Pancreas (tissue), 10 donors: ENCODE data around the gene VPS18. TPM values are rescaled to one million over a fixed set of nuclear protein-coding genes. Genes with fewer than 3 reads are reported as not detected.

Experiments used
- ATAC-seq, 4 donors: fragments of 200-7000 bp; cut with Tn5 transposase; one replicate each; pipeline versions ENCODE4 v1.8.0 to v1.9.1; 2020; ENCODE audit warnings: mild to moderate bottlenecking in 4 of 4, moderate library complexity in 4 of 4
- DNase-seq, 6 donors: peaks; one replicate each; pipeline ENCODE4 v3.0.0-alpha.2; 2020
- FAIRE-seq: peaks from 2 replicates; lab custom pipeline; 2012; peaks lifted over from hg19 to GRCh38; lab: Jason Lieb, UNC
- H3K27ac ChIP-seq, 4 donors: fragments of 200-600 bp; sonication (generic); 1 replicate in 3 of 4; 2 replicates in 1 of 4; pipeline versions ENCODE4 v1.5.0 to v1.8.0; 2020
- H3K27me3 ChIP-seq, 4 donors: fragments of 200-600 bp; one replicate each; pipeline ENCODE4 v1.8.0; 2021
- H3K36me3 ChIP-seq, 3 donors: fragments of 200-600 bp; sonication (generic) in 1 of 3; one replicate each; pipeline versions ENCODE4 v1.5.0 to v1.8.0; 2020 to 2021
- H3K4me1 ChIP-seq, 3 donors: fragments of 200-600 bp; one replicate each; pipeline ENCODE4 v1.8.0; 2021
- H3K4me3 ChIP-seq, 4 donors: fragments of 200-600 bp; sonication (generic) in 2 of 4; one replicate each; pipeline versions ENCODE4 v1.5.0 to v1.8.0; 2020 to 2021
- H3K9me3 ChIP-seq, 4 donors: fragments of 200-600 bp; one replicate each; pipeline ENCODE4 v1.8.0; 2021
- WGBS, 2 donors: extraction: QIAGEN DNeasy Blood & Tissue Kit; methylation state at CpG; one replicate each; pipeline ENCODE4 v1.1.7; 2013; 5-methylcytosine and 5-hydroxymethylcytosine counted together
- intact Hi-C, 3 donors: fragments of 100-400 bp; cut with DNase I; formaldehyde crosslinking; loops; one replicate each; pipeline versions ENCODE4 v1.11.1 to v1.14.2; 2022
- polyA plus RNA-seq, 2 donors: library from polyadenylated mRNA; stranded (reverse); fragments of 200-250 nt; gene quantifications; one replicate each; pipeline ENCODE4 v1.2.3, GENCODE V29; 2013
- total RNA-seq, 6 donors: library from RNA; stranded (reverse); fragmentation: NEBNext Ultra II Directional in 4 of 6; extraction: Animal tissue kit (Norgen Biotek cat#: 25700) in 4 of 6; gene quantifications; one replicate each; pipeline versions ENCODE4 v1.2.1 to v1.2.4, GENCODE V29; 2021 to 2023
- TF ChIP-seq, protein P1 (sequence below), 4 donors: fragments of 200-600 bp; sonication (generic) in 3 of 4; IDR thresholded peaks; one replicate each; pipeline versions ENCODE4 v1.5.0 to v1.8.0; 2021; ENCODE audit warnings: antibody characterized with exemption in 4 of 4
- donor health status: healthy with polysubstance abuse.
- donor health status: DM: no; HTN: no; CAD: no; lungs with moderate emphysema.
- donor health status: DM: no; HTN: no; CAD: no.
- donor health status: control.
- donor health status: control.
- donor health status: Bipolar disorder and iron deficiency.
- donor health status: DM: yes; HTN: yes; CAD: no.
- donor health status: DM: no; HTN: no; CAD: no.
- donor health status: DM: no; HTN: no; CAD: no.
- donor health status: DM: yes; HTN: yes; CAD: no.

VPS18 gene
- total and polyA plus RNA-seq, 8 donors = 4.4 to 12.5 (median 6.8) TPM

DNA sequence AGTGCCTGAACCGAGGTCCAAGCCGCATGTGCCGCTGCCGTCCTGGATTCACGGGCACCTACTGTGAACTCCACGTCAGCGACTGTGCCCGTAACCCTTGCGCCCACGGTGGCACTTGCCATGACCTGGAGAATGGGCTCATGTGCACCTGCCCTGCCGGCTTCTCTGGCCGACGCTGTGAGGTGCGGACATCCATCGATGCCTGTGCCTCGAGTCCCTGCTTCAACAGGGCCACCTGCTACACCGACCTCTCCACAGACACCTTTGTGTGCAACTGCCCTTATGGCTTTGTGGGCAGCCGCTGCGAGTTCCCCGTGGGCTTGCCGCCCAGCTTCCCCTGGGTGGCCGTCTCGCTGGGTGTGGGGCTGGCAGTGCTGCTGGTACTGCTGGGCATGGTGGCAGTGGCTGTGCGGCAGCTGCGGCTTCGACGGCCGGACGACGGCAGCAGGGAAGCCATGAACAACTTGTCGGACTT is 42.0 kb downstream of the VPS18 start:
- no peak overlapping the region for H3K27ac ChIP-seq
- no peak overlapping the region for H3K4me3 ChIP-seq
- peaks cover 0 to 5% (median 0%) of the 10 kb centered on the region in 3 donors for H3K4me1 ChIP-seq
- TF ChIP-seq, protein P1, sequence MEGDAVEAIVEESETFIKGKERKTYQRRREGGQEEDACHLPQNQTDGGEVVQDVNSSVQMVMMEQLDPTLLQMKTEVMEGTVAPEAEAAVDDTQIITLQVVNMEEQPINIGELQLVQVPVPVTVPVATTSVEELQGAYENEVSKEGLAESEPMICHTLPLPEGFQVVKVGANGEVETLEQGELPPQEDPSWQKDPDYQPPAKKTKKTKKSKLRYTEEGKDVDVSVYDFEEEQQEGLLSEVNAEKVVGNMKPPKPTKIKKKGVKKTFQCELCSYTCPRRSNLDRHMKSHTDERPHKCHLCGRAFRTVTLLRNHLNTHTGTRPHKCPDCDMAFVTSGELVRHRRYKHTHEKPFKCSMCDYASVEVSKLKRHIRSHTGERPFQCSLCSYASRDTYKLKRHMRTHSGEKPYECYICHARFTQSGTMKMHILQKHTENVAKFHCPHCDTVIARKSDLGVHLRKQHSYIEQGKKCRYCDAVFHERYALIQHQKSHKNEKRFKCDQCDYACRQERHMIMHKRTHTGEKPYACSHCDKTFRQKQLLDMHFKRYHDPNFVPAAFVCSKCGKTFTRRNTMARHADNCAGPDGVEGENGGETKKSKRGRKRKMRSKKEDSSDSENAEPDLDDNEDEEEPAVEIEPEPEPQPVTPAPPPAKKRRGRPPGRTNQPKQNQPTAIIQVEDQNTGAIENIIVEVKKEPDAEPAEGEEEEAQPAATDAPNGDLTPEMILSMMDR (IDR thresholded peaks at IDR 0.05) = no peak
- ATAC-seq (no peak), FAIRE-seq (no peak), DNase-seq (peak in 2 of 6 donors; percentile 50 to 54)
- WGBS, 2 donors = 86 to 95% methylated on average over 31 of the region's 31 CpGs
- no peaks in the 10 kb centered on the region for H3K36me3 ChIP-seq
- H3K9me3 ChIP-seq = no peaks in the 10 kb centered on the region
- intact Hi-C loops = no loop called here
- H3K27me3 ChIP-seq = no peaks in the 10 kb centered on the region

DNA sequence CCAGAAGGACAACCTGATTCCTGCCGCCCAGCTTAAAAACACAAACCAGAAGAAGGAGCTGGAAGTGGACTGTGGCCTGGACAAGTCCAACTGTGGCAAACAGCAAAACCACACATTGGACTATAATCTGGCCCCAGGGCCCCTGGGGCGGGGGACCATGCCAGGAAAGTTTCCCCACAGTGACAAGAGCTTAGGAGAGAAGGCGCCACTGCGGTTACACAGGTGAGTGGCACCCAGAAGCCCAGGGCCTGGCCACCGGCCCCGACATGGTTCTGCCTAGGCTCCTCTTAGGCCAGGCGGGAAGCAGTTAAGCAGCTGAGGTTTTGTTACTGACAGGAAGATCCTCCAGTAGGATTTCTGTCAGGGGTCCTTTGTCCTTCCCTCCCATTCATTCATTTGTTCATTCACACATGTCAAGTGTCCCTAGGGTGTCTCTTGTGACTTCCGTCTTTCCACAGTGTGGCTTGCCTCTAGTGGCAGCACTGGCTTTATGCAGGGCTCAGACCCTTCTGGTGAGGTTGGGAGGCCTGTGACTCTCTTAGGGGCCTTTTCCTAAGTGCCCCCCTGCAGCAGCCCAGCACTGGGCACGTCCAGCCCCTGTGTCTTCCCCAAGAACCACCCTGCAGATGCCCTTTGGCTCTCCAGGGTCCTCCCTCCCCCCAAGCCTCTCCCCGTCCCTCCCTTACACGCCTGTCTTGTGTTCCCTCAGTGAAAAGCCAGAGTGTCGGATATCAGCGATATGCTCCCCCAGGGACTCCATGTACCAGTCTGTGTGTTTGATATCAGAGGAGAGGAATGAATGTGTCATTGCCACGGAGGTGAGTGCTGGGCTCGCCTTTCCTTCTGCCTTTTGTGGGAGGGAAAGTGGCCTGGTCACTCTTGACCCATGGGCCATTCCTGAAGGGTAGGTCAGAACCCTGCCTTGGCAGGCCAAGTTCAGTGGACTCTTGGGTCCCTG is 42.7 kb downstream of the VPS18 start:
- Histone ChIP-seq H3K4me3 (no peak overlapping the region), H3K36me3 (no peaks in the 10 kb centered on the region), H3K9me3 (no peaks in the 10 kb centered on the region), H3K27ac (no peak overlapping the region), H3K4me1 (peaks cover 0 to 6% (median 0%) of the 10 kb centered on the region in 3 donors), H3K27me3 (no peaks in the 10 kb centered on the region)
- TF ChIP-seq, protein P1 (IDR thresholded peaks at IDR 0.05) = no peak
- 80 to 85% methylated on average over 15 of the region's 15 CpGs for WGBS, 2 donors
- intact Hi-C loops = no loop called here
- DNase-seq (peak in 1 of 6 donors; percentile 31), ATAC-seq (no peak), FAIRE-seq (no peak)

DNA sequence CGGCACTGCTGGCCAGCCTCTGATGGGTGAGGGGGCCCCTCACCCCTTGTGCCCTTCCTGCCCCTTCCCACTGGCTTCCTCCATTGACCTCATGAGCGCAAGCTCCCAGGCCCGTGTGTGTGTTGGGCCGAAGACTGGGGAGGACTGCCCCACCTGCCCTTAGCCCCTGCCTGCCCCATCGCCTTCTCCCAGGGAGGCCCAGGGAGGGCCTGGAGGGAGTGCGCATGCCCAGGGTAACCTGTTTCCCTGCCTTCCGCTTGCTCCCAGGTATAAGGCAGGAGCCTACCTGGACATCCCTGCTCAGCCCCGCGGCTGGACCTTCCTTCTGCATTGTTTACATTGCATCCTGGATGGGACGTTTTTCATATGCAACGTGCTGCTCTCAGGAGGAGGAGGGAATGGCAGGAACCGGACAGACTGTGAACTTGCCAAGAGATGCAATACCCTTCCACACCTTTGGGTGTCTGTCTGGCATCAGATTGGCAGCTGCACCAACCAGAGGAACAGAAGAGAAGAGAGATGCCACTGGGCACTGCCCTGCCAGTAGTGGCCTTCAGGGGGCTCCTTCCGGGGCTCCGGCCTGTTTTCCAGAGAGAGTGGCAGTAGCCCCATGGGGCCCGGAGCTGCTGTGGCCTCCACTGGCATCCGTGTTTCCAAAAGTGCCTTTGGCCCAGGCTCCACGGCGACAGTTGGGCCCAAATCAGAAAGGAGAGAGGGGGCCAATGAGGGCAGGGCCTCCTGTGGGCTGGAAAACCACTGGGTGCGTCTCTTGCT is 43.7 kb downstream of the VPS18 start:
- no peak overlapping the region for H3K4me3 ChIP-seq
- ATAC-seq (peak in 2 of 4 donors; percentile 16 to 21), DNase-seq (peak in 2 of 6 donors; percentile 54 to 65), FAIRE-seq (no peak)
- intact Hi-C loops = no loop called here
- TF ChIP-seq, protein P1 (IDR thresholded peaks at IDR 0.05) = peak in 1 of 4 donors; percentile 27
- 64% methylated on average over 19 of the region's 19 CpGs for WGBS, 2 donors
- peaks cover 0 to 6% (median 0%) of the 10 kb centered on the region in 3 donors for H3K4me1 ChIP-seq
- no peaks in the 10 kb centered on the region for H3K36me3 ChIP-seq
- no peaks in the 10 kb centered on the region for H3K9me3 ChIP-seq
- no peaks in the 10 kb centered on the region for H3K27me3 ChIP-seq
- H3K27ac ChIP-seq = no peak overlapping the region

DNA sequence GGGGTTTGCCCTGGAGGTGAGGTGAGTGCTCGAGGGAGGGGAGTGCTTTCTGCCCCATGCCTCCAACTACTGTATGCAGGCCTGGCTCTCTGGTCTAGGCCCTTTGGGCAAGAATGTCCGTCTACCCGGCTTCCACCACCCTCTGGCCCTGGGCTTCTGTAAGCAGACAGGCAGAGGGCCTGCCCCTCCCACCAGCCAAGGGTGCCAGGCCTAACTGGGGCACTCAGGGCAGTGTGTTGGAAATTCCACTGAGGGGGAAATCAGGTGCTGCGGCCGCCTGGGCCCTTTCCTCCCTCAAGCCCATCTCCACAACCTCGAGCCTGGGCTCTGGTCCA is 44.3 kb downstream of the VPS18 start:
- Histone ChIP-seq H3K27me3 (no peaks in the 10 kb centered on the region), H3K4me3 (no peak overlapping the region), H3K36me3 (no peaks in the 10 kb centered on the region), H3K9me3 (no peaks in the 10 kb centered on the region), H3K4me1 (peaks cover 0 to 6% (median 0%) of the 10 kb centered on the region in 3 donors), H3K27ac (no peak overlapping the region)
- TF ChIP-seq, protein P1 (IDR thresholded peaks at IDR 0.05) = no peak
- ATAC-seq (no peak), DNase-seq (peak in 1 of 6 donors; percentile 39), FAIRE-seq (no peak)
- intact Hi-C loops = no loop called here
- 88 to 96% methylated on average over 6 of the region's 6 CpGs for WGBS, 2 donors
